Measurements from ENCODE around the gene NHS.

NHS gene

DNA sequence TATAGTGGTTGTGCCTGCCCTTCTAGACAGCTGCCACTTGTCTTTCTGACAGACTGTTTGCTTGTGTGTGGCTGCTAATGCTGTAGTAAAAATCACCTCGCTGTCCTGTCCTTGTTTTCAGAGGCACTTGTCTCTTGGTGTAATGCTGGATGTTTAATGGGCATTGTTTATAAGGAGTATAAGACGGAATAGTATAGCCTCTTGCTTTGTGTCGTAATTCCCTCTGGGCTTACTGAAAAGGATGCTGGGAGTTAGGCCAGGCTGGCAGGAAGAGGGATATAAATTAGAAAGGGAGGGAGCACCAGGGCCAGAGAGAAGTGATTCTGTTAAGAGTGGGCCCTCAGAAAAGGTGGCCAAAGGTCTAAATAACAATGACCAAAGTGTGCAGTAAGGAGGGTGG, 29.0 kb downstream of the NHS start:
- H3K27ac ChIP-seq, result no peak overlapping the region
- TF ChIP-seq, protein P1, sequence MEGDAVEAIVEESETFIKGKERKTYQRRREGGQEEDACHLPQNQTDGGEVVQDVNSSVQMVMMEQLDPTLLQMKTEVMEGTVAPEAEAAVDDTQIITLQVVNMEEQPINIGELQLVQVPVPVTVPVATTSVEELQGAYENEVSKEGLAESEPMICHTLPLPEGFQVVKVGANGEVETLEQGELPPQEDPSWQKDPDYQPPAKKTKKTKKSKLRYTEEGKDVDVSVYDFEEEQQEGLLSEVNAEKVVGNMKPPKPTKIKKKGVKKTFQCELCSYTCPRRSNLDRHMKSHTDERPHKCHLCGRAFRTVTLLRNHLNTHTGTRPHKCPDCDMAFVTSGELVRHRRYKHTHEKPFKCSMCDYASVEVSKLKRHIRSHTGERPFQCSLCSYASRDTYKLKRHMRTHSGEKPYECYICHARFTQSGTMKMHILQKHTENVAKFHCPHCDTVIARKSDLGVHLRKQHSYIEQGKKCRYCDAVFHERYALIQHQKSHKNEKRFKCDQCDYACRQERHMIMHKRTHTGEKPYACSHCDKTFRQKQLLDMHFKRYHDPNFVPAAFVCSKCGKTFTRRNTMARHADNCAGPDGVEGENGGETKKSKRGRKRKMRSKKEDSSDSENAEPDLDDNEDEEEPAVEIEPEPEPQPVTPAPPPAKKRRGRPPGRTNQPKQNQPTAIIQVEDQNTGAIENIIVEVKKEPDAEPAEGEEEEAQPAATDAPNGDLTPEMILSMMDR (conservative IDR thresholded peaks at IDR 0.05), result no peak

DNA sequence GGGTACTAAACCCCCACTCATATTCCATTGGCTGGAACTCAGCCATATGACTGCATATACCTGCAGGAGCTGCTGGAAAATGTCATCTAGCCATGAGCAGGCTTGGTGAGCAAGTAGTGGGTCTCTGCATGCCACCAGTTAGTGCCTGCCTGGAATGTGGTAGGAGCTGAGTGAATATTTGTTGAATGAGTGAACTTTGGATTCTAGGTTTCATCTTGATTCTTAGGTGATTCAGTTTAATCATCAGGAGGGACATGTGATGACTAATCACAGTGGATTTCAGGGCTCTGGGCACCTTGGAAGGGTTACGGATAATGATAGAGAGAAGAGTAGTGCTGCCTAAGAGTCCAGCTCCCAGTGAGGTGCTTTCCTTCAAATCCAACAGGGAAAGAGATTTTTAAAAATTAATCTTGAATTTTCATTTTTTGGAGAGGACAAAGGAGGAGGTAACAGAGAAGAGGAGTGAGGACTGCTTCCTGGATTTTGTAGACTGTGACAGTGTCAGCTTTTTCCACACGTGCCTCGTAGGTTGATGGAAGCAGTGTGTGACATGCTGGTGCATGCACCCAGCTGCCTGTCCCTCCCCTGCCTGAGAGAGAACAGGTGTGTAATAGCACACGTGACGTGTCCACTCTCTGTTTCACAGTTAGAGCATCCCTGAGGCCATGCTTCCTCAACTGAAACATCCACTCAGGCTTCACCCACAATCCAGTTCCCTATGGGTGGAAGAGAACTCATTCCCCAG, 30.4 kb downstream of the NHS start:
- H3K27ac ChIP-seq, result no peak overlapping the region
- TF ChIP-seq, protein P1 (conservative IDR thresholded peaks at IDR 0.05), result no peak

DNA sequence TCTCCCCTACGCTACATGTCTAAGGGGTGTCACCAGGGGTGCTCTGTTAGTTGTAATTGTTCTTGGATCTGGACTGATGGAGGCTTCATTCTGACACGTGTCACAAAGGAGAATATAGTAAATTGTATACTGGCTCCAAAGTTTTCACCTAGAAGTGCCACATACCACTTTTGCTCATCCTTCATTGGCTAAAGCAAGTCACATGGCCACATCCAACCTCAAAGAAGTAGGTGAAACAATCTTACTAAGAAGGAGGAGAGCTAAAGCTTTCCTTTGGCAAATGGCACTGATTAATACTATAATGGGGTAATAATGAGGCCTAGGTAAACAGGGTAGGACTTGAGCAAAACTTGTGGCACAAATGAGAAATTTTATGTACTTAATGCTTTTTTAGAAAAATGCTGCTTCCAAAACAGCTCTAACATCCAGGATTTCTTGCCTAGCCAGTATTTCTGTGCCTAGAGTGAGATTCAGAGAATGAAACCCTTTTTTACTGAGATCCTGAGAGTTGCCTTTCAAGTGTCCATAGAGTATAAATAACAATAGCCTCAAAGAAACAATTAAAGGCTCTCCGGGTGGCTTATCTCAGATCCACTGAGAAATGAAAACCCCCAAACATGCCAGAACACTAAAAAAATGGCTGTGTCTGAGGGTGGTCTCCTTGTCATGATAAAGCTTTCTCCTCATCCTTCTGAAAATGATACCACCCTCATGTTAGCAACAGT, 34.7 kb downstream of the NHS start:
- H3K27ac ChIP-seq, result no peak overlapping the region
- TF ChIP-seq, protein P1 (conservative IDR thresholded peaks at IDR 0.05), result no peak

DNA sequence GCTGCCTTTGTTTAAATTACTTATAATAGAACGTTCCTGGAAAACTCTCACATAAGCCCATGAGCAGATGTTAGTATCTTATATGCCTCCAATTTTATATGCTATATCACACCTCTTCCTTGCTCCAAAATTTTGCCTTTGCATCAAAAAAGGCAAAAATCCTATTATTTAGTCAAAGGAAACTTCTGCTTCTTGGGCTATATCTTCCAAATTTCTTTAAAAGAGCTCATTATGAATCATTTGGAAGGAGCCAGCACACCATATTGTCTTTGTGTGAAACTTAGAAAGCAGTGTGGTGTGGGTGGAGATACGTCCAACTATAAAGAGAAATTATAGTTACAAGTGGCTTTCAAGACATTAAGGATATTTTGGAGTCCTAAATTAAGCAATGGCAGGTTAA, 35.7 kb downstream of the NHS start:
- TF ChIP-seq, protein P1 (conservative IDR thresholded peaks at IDR 0.05), result no peak
- no peak overlapping the region for H3K27ac ChIP-seq

DNA sequence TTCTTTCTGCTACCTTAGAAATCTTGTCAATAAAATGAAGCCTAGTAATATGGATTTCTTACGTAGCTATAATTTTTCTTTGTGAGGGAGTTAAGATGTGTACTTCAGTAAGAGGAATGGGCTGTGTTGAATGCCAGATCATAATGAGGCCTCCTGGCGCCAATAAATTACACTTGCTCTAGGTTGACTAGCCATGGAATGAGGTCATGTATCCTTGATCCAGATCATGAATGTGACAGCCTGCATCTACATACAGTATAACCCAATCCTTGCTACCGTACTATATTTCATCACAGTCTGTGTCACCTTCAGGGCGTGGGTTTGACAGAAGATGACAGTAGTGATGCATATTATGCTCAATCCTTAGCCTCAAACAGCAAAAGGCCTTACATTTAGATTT, 36.2 kb downstream of the NHS start:
- H3K27ac ChIP-seq, result no peak overlapping the region
- TF ChIP-seq, protein P1 (conservative IDR thresholded peaks at IDR 0.05), result no peak

DNA sequence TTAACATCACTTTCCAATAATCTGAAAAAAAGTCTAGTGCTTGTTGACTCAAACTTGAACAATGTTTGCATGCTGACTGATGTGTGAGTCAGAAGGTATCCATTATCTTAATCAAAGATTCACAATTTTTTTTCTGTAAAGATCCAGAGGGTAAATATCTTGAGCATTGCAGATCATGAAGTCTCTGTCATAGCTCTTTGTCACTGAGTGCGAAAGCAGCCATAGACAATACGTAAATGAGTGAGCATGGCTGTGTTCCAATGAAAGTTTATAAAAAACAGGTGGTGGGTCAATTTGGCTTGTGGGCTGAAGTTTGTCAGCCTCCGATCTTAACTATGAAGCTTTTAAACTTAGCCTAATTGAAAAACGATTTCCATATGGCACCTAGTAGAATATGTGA, 37.7 kb downstream of the NHS start:
- TF ChIP-seq, protein P1 (conservative IDR thresholded peaks at IDR 0.05), result no peak
- H3K27ac ChIP-seq, result no peak overlapping the region

DNA sequence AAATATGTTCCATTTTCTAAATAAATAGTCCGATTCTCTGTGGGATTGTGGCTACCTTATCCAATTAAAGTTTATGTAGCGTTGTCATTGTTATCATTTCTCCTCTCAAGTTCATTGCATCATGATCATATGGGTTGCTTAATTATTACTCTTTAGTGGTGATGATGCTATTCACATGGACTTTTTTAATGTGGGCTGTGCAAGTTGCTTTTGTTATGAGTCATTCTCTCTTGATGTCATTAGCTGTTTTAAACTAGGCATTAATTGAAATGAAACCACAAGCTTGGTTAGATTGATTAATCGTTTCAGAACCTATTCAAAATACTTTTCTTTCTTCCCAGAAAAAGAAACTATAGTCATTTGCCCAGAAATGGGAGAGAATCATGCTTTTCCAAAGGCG, 38.2 kb downstream of the NHS start:
- H3K27ac ChIP-seq, result no peak overlapping the region

More for the DNA sequence above, 38.2 kb downstream of the NHS start:
- TF ChIP-seq, protein P1 (conservative IDR thresholded peaks at IDR 0.05), result no peak
